Measurements from ENCODE around the gene ERICH2. TPM values are rescaled to one million over a fixed set of nuclear protein-coding genes. Genes with fewer than 3 reads are reported as not detected.

The ERICH2 gene
- total and polyA plus RNA-seq, 2 donors (not counting 3 experiments of a cell fraction or from before 2014, with no cell fraction given): not detected

DNA sequence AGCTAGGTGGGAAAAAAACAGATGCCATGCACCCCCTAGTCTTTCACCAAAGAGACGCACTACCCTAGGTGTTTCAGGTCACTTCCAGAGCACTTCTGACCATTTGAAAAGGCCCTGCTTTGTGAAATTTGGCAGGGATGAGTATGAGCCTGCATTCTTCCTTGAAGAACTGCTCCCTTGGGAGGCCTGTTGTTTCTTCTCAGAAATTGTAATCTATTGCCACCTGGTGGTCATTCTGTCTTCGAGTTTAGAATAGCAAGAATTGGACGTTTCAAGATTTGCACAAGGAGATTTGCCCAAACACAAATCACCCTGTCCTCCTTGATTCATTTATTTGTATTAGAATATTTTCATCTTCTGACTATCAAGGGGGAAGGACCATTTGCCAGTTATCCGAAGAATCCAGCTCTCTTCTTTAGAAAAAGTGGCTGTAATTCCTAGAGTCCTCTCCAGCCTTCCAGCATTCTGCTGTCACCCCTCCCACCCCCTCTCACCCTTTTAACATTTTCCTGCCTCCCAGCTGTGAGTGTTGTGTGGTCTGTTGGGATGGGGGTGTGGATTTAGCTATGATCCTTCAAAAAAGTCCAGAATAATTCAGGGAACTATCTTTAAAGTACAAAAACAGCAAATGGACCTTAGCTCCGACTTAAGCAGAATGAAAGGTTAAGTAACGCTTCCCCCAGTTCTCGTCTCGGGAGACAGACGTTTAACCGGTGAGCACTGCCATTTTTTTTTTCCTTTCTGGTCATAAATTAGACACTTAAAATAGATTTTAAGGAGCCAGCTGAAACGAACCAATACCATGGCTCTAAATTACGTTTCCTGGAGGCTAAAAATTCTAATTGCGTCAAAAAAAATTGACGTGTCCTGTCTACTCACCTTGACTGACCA lies 42.8 kb downstream of the ERICH2 start:
- FAIRE-seq (peak; percentile 82), DNase-seq (ENCODE audit: low read depth, low spot score) (peak; percentile 67)
- TF ChIP-seq EZH2 (IDR thresholded peaks at IDR 0.05; ENCODE audit: borderline replicate concordance, low read depth, low read length, severe bottlenecking): no peak
- peak; percentile 41 to 42 for TF ChIP-seq CTCF (IDR thresholded peaks at IDR 0.05; ENCODE audit: extremely low read depth in 1 of 2, insufficient read depth in 1 of 2, low read depth in 1 of 2, low read length in 2 of 2)
- ChIA-PET CTCF (interaction anchor here (1.1 to 7.7 kb wide), 17 partner anchors 26 to 1360 kb away, joined by 3 to 118 read pairs (median 10); partner anchors contain the start of gene ERICH2), POLR2A (interaction anchor here (0.7 kb wide), 1 partner anchor 1471 kb away, joined by 4 read pairs; no protein-coding TSS in a partner anchor)
- Histone ChIP-seq H3K4me2 (ENCODE audit: insufficient read depth, low read length) (no peak overlapping the region), H3K9ac (replicated peaks; ENCODE audit: extremely low read depth, insufficient read depth, low read length) (no peak overlapping the region), H3K4me3 (replicated peaks in 1 of 3; ENCODE audit: insufficient read depth in 1 of 3, low read depth in 1 of 3, low read length in 3 of 3) (no peak overlapping the region), H3K9me3 (replicated peaks; ENCODE audit: control insufficient read depth, insufficient read depth, low read length) (no peaks in the 10 kb centered on the region), H3K27ac (ENCODE audit: insufficient read depth, low read depth, low read length) (no peak overlapping the region), H3K27me3 (ENCODE audit: control insufficient read depth in 2 of 2, insufficient read depth in 2 of 2, low read length in 2 of 2) (peaks cover 39 to 43% of the 10 kb centered on the region in 2 experiments), H2AFZ (ENCODE audit: low read depth, low read length) (no peak overlapping the region), H3K9me1 (replicated peaks; ENCODE audit: control insufficient read depth, extremely low read depth, insufficient read depth, low read length) (no peaks in the 10 kb centered on the region), H3K36me3 (ENCODE audit: control insufficient read depth in 2 of 2, extremely low read depth in 1 of 2, insufficient read depth in 2 of 2, low read length in 2 of 2) (no peaks in the 10 kb centered on the region), H3K79me2 (ENCODE audit: control insufficient read depth, insufficient read depth, low read length) (no peaks in the 10 kb centered on the region), H4K20me1 (replicated peaks; ENCODE audit: control insufficient read depth, extremely low read depth, insufficient read depth, low read length) (no peaks in the 10 kb centered on the region), H3K4me1 (ENCODE audit: control insufficient read depth, extremely low read depth, insufficient read depth, low read length) (peaks cover 13% of the 10 kb centered on the region)
- BruUV-seq (replicated peaks): no TSS peak
- intact Hi-C loops (cut with micrococcal nuclease): loop anchor here (1.0 to 5.0 kb wide), 8 partner anchors 326 to 1361 kb away; no protein-coding TSS in a partner anchor
- dilution Hi-C loops (cut with MboI; ENCODE audit: extremely low pct_ligation_motif_present, low sequenced_read_pairs): no loop called here
